Measurements from ENCODE around the gene ACTA2.

Gene ACTA2

DNA sequence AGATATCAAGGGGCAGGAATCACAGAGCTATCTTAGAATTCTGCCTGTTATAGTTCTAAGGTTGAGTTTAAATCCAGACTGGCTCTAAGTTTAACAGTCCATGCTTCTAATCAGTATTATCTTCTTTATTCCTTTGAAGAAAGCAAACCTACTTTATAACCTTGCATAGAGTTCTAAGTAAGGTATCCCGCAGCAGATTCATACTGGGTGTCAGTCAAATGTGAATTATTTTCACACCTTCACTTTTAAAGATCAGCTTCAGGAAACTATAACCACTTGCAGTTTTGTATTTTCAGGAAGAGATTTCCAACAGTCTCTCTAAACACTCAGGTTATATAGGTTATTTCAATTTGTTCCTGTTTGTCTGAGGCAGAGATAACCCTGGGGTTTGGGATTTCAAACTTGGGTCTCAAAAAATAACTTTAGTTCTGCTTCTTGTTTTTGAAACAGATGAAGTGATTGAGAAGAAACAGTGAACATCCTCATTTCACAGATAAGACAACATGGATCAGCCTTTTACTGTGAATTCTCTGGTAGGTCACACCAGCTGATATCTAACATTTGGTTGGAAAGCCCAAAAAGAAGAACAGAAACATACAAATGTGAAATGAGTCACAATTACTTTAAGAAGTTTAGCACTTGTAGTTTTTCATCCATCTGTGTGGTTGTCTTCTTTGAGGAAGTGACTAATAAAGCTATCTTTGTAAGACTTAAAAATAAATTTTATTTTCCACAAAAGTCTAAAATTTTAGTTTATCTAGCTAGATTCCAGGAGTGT lies 51.2 kb downstream of the ACTA2 start:
- no peak overlapping the region for H3K4me3 Mint-ChIP-seq
- H3K27me3 Mint-ChIP-seq (ENCODE audit: low read depth) = no peaks in the 10 kb centered on the region
- no peak overlapping the region for H3K27ac Mint-ChIP-seq
- no peaks in the 10 kb centered on the region for H3K36me3 Mint-ChIP-seq (ENCODE audit: low read depth)
- peaks cover 4% of the 10 kb centered on the region for H3K4me1 Mint-ChIP-seq
- TF ChIP-seq, protein P1, sequence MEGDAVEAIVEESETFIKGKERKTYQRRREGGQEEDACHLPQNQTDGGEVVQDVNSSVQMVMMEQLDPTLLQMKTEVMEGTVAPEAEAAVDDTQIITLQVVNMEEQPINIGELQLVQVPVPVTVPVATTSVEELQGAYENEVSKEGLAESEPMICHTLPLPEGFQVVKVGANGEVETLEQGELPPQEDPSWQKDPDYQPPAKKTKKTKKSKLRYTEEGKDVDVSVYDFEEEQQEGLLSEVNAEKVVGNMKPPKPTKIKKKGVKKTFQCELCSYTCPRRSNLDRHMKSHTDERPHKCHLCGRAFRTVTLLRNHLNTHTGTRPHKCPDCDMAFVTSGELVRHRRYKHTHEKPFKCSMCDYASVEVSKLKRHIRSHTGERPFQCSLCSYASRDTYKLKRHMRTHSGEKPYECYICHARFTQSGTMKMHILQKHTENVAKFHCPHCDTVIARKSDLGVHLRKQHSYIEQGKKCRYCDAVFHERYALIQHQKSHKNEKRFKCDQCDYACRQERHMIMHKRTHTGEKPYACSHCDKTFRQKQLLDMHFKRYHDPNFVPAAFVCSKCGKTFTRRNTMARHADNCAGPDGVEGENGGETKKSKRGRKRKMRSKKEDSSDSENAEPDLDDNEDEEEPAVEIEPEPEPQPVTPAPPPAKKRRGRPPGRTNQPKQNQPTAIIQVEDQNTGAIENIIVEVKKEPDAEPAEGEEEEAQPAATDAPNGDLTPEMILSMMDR (IDR thresholded peaks at IDR 0.05; ENCODE audit: unreplicated experiment in 3 of 3) = no peak
- no peaks in the 10 kb centered on the region for H3K9me3 Mint-ChIP-seq

- TF ChIP-seq, protein P1 (IDR thresholded peaks at IDR 0.05; ENCODE audit: unreplicated experiment in 3 of 3) = no peak
- H3K36me3 Mint-ChIP-seq (ENCODE audit: low read depth) = no peaks in the 10 kb centered on the region
Measured at GRCh38 chr10:88899886-88900285, 52.7 kb downstream of the ACTA2 start.

DNA sequence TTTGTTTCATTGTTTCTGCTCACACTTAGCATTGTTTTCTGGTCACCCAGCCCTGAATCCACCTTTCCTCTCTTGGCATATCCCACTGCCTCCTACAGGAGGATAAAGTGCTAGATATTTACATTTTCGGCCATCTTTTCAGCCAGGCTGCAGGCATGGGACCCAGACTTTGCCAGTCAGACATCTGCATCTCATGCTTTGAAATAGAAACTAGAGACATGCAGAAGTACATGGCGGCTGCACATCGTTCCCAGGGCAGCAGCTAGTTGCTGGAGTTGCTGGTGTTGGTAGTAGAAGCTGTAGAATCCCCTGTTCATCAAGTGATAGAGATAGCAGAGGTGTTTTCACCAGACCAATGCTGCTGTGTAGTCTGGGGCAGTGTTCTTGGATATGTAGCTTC lies 53.8 kb downstream of the ACTA2 start:
- Mint-ChIP-seq H3K4me3 (no peak overlapping the region), H3K27ac (no peak overlapping the region), H3K36me3 (ENCODE audit: low read depth) (no peaks in the 10 kb centered on the region), H3K4me1 (peaks cover 4% of the 10 kb centered on the region), H3K9me3 (no peaks in the 10 kb centered on the region), H3K27me3 (ENCODE audit: low read depth) (no peaks in the 10 kb centered on the region)
- TF ChIP-seq, protein P1 (IDR thresholded peaks at IDR 0.05; ENCODE audit: unreplicated experiment in 3 of 3) = no peak

More at GRCh38 chr10:88899886-88900285, 52.7 kb downstream of the ACTA2 start:
- Mint-ChIP-seq H3K9me3 (no peaks in the 10 kb centered on the region), H3K27me3 (ENCODE audit: low read depth) (no peaks in the 10 kb centered on the region), H3K4me1 (peaks cover 4% of the 10 kb centered on the region), H3K27ac (no peak overlapping the region), H3K4me3 (no peak overlapping the region)

DNA sequence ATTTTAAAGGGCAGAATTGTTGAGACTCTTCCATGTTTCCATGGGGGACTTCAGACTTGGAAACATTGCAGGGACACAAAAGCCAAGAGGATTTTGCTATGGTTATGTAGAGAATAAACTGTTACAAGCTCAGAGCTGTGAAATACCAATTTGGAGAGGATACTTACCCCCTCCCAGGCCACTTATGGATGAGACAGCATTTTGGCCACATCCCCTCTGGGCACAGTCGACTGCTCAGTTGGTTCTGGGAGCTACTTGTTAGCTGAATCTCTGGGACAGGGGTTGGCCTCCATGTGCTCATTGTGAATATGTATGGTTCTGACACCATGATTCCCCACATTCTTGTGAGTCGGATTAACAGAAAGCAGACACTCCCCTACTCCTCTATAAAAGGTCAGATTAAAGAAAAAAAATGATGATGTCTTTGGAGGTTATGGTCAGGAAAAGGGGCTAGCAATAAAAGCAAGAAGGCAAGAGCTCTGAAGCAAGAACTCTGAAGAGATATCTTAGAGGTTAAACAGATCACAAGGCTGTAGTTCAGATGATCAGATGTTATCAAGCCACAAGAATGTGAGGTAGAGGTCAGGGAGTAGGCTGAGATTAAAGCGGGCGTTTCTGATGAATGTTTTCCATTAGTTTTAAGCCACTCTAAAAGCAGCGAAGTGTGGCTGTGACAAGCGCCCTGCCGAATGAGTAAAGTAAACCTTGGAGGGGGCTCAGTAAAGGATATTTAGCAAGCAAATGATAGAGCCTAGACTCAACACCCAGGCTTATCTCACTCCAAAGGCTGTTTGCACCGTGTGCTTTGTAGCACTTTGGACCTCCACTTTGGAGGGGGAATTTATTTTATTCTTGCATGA lies 55.3 kb downstream of the ACTA2 start:
- TF ChIP-seq, protein P1 (IDR thresholded peaks at IDR 0.05; ENCODE audit: unreplicated experiment in 3 of 3) = no peak
- no peaks in the 10 kb centered on the region for H3K36me3 Mint-ChIP-seq (ENCODE audit: low read depth)
- H3K27ac Mint-ChIP-seq = peak overlapping the region in 1 of 3 experiments; percentile 14
- H3K27me3 Mint-ChIP-seq (ENCODE audit: low read depth) = no peaks in the 10 kb centered on the region
- H3K9me3 Mint-ChIP-seq = no peaks in the 10 kb centered on the region
- no peak overlapping the region for H3K4me3 Mint-ChIP-seq
- H3K4me1 Mint-ChIP-seq = peaks cover 4% of the 10 kb centered on the region

DNA sequence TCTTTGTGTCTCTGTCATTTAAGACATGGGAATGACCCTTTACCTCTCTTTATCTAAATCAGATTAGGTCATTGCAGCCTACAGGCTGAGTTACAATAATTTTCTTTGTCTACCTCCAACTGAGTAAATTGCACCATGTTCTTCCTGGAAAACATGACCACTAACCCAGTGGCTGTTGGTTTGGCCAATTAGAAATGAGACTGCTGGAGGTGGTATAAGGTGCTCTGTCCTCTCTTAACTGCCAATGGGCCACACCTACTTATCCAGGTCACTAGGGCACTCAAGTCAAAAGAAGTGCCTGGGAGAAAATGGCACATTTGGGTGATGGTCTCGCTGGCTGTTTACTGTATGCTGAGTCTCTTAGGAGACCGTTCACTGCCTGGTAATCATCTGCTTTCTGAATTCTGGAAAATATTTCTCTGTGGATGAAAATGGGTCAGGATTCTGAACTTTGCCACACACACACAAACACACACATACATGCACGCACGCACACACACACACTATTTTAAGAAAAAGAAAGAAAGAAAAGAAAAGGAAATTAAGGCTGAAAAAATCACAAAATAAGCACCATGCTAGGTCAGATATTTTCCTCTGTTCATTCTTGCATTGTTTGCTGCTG lies 56.1 kb downstream of the ACTA2 start:
- H3K4me3 Mint-ChIP-seq = no peak overlapping the region
- no peak overlapping the region for H3K27ac Mint-ChIP-seq
- TF ChIP-seq, protein P1 (IDR thresholded peaks at IDR 0.05; ENCODE audit: unreplicated experiment in 3 of 3) = no peak
- no peaks in the 10 kb centered on the region for H3K27me3 Mint-ChIP-seq (ENCODE audit: low read depth)
- peaks cover 4% of the 10 kb centered on the region for H3K4me1 Mint-ChIP-seq
- H3K36me3 Mint-ChIP-seq (ENCODE audit: low read depth) = no peaks in the 10 kb centered on the region
- no peaks in the 10 kb centered on the region for H3K9me3 Mint-ChIP-seq
